ENCODE measurements around the gene IQGAP2.
"Not testable (repeated sequence)": the region's sequence is repeated elsewhere in the genome, so short reads cannot be mapped to it uniquely, and the experiment has no call there.

IQGAP2 gene

DNA sequence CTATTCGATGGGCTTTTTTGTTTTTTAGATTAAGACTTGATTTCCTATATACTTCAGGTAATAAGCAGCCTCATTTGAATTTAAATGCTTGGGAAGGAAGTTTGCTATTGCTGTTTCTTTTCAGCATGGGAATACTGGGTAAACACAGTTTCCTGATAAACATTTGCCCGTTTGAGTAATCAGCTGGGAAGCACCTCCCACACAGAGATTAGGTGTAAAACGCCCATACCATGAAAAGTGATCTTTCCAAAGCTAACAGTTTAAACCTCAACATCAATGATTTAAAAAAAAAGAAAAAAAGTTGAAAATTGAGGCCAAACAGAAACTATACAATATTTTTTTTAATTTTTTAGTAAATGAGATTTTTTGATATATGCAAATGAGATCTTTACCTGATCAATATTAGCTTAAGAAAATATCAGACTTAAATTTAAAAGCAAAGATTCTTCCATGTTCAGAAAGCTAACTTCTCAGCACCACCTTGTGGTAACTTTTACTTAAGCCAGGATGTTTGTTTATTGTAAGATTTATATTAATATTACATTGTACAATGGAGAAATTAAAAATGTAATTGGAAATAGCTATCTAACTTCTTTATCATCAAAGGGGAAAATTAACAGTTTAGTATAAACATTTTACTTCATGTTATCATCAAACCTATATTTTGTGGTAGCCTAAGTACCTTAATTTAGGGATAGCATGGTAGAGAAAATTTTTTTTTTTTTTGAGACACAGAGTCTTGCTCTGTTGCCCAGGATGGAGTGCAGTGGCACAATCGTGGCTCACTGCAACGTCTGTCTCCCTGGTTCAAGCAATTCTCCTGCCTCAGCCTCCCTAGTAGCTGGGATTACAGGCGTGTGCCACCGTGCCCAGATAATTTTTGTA, 180.3 kb downstream of the IQGAP2 start:
- DNase-seq, result no peak

DNA sequence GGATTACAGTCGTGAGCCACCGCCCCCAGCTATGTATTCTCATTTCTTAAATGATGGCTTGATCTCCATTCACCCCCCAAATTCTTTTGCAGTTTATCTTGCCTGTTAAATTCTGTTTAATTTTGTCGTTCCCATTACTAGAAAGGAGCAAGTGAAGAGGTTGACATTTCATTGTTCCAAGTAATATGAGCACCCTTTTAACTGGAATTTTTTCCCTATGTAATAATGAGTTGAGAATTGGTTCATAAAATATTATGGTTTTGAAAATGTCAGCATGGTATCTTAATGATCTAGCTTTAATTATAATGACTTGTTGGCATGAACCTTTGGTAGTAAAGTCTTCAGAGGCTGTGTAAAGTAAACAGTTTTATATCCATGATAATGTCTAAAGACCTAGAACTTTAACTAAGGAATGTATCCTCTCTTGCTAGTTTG, 182.7 kb downstream of the IQGAP2 start:
- DNase-seq, result no peak

- no peak for DNase-seq
Observed at GRCh38 chr5:76586531-76586930, 183.4 kb downstream of the IQGAP2 start.

- DNase-seq, result no peak
Observed at GRCh38 chr5:76590027-76590426, 186.9 kb downstream of the IQGAP2 start.

DNA sequence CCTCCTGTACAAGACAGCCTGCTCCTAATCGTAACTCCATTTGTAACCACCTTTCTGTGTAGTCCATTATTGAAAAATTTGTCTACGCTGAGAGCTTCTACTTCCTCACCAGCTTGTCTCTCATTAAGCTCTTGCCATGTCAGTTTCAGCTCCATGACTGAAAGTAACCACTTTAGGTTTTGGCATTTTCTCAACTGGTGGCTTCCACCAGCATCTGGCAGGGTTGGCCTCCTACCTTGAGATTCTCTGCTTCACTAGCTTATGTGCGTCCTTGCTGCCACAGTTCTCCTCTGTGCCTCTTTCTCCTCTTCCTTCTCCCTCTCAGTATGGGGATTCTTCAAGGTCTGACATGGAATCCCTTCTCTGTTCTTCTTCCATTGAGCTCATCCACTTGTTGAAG, 188.3 kb downstream of the IQGAP2 start:
- no peak for DNase-seq

DNA sequence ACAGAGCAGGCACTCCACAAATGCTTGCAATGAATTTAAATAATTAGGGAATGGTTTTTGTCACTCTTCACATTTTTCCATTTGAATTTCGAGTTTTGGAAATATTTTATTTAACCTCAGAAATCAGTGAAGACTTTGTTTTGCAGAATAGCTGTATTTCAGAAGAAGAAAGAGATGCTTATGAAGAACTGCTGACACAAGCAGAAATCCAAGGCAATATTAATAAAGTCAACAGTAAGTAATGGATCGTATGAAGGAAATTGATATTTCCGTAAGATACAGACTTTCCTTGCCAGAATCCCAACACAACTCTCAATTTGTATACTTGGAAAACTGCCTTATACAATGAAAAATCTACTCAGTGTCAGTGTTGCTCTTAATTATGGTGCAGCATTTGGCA, 189.6 kb downstream of the IQGAP2 start:
- DNase-seq, result no peak

DNA sequence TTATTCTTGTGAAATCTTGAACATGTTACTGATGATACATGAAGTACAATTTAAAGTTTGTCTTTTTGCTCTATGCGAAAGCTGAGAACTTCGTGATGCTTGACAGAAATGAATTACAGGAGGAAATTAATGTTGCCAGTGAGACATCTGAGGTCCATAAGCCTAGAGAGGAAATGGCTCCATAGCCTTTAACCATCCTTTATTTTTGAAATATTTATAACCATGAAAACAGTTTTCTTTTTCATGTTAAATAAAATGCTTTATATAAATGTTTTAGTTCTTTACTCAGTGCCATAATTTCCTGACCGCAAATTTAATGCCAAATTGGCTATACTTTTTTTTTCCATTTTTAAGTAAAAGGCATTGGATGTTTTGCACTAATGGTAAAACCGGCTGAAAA, 191.0 kb downstream of the IQGAP2 start:
- no peak for DNase-seq

DNA sequence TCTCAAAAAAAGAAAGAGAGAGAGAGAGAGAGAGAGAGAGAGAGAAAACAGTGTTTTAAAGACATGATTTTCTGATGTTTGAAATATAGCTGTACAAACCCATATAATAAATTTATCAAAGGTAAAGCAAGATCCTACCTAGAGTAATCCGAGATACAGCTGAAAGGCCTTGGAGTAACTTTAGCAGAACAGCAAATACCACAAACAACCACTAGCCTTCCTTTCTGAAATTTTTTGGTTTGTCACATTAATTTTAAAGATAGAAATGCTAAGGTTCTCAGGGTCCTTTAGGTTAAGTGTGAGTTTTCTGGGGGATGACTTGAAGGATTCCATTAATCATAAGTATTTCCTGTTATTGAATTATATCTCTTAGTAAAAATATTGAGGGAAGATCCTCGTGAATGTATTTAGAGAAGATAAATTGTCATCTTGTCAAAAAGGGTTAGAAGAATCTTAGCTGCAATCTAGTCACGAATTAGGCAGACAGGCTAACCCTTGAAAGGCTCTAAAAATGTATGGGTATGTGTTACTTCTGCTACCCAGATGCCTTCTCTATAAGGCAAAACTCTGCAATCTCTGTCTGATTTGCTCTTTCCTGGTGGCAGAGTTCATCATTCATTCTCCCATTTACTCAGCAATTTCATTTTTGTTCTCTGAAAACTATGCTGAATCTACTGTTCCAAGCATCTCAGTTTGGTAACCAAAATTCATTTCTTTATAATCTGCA, 192.8 kb downstream of the IQGAP2 start:
- DNase-seq, result no peak

DNA sequence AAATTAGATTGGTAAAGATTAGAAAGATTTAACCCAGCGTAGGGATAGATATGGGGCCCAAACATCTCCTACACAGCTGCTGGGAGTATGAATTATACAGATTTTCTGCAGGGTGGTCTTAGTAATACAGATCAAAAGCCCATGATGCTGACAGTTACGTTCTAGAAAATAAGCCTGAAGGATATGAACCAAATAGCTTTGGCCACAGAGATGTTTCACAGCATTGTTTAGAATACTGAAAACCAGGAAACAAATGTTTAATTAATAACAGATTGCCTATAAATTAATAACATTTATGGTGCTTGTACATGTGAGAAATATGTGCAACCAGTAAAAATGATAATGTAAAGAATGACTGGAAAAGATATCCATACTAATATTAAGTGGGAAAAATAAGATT, 195.4 kb downstream of the IQGAP2 start:
- no peak for DNase-seq

DNA sequence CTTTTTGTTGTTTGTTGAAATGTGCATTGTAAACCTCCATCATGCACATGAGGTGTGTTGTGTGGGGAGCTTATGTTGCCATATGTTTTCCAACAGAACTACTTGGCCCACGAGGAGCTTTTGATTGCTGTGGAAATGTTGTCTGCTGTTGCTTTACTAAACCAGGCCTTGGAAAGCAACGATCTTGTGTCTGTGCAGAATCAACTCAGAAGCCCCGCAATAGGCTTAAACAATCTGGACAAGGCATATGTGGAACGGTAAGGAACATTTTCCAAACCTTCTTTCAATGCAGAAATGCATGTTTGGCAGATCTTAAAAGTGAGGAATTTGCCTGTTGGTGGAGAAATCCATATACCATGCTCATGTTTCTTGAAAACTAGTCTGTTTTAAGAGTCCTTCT, 197.6 kb downstream of the IQGAP2 start:
- DNase-seq, result no peak

DNA sequence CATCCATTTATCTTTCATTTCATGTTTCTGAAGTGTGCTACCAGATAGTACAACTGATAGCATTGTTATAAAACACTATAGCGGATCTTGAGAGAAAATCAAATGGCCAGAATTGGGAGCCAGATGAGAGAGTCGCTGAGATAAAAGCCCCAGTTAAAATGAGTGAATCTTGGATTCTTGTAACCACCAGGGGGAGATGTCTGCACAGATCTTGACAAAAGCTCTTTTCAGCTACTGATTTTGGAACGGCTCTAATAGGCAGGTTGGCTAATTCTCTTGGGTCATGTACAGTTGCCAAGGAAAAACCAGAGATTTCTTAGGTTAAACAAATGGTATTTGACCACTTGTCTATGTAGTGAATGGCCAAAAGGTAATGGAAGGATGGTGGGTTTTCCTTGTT, 198.4 kb downstream of the IQGAP2 start:
- DNase-seq, result no peak

- DNase-seq, result no peak
Observed at GRCh38 chr5:76602094-76602726, 199.1 kb downstream of the IQGAP2 start.

GRCh38 chr5:76603991-76604390, 200.9 kb downstream of the IQGAP2 start:
- DNase-seq, result not testable (repeated sequence)

DNA sequence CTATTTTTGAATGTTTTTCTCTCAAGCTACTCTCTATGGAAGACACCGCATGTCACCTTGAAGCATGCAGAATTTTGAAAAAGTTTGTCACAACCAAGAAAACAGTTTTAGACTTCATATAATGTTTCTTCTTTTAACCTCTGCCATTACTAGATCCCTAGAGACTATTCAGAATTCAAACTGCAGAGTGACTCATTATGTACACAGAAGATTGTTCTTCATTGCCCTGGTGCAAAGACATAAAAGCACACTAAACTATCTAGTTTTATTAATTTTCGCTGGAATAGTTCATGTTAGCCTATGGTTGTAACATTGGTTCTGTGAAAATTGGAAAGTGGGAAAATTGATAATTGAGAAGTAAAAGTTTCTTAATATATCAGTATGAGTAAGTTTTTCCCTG, 201.8 kb downstream of the IQGAP2 start:
- DNase-seq, result no peak

GRCh38 chr5:76606701-76607100, 203.6 kb downstream of the IQGAP2 start:
- DNase-seq, result no peak

- no peak for DNase-seq
Observed at GRCh38 chr5:76607353-76607871, 204.3 kb downstream of the IQGAP2 start.

GRCh38 chr5:76608833-76609232, 205.7 kb downstream of the IQGAP2 start:
- DNase-seq, result no peak

DNA sequence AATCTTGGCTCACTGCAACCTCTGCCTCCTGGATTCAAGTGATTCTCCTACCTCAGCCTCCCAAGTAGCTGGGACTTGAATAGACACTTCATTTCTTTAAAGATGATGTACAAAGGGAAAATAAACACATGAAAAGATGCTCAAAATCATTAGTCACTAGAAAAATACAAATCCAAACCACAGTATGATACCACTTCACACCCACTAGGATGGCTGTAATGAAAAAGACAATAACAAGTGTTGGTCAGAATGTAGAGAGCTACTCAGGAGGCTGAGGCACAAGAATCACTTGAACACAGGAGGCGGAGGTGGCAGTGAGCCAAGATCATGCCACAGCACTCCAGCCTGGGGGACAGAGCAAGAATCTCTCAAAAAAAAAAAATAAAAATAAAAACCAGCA, 207.1 kb downstream of the IQGAP2 start:
- no peak for DNase-seq

DNA sequence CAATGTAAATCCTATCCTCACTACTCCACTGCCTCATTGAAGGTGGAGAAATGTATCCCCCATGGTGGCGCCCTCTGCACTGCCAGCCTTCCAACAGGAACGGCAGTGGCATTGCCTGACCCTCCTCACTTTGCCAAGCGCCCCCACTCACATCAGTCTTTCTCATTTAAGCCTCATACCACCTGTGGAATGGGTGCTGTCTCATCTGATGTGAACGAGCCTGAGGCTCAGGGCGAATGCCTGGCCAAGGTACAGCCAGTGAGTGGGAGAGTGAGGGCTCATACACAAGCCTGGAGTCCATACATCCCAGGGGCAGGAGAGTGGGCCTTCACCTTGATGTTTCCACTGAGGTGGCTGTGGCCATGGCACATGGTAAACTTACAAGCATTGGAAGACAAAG, 209.9 kb downstream of the IQGAP2 start:
- DNase-seq, result no peak

GRCh38 chr5:76615759-76616158, 212.7 kb downstream of the IQGAP2 start:
- DNase-seq, result no peak

DNA sequence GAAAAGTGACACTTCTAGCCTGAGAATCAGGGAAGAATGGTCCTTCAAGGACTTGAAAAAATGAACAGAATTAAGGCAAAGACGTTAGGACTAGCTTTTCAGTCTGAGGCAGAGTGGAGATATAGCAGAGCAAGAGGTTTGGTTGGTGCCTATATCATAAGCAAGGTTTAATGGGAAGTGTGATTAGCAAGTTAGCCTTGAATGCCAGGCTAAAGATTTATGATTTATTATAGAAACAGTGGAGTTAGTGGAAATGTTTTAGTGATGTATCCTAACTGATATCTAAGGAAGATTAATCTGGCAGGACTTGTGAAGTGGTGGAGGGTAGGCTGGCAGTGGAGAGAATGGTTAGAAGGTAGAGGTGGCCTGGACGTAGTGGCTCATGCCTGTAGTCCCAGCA, 213.1 kb downstream of the IQGAP2 start:
- no peak for DNase-seq

DNA sequence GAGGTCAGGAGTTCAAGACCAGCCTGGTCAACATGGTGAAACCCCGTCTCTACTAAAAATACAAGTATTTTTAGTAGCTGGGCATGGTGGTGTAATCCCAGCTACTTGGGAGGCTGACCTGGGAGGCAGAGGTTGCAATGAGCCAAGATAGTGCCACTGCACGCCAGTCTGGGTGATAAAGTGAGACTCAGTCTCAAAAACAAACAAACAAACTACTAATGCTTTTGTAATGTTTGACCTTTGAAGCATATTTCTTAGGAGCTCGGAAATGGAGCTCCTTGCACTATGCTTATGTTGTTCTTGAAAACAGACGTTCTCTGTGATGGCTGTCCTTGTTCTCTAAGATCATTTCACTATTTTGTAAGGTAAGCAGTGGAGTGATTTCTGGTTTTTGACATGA, 214.1 kb downstream of the IQGAP2 start:
- DNase-seq, result no peak

DNA sequence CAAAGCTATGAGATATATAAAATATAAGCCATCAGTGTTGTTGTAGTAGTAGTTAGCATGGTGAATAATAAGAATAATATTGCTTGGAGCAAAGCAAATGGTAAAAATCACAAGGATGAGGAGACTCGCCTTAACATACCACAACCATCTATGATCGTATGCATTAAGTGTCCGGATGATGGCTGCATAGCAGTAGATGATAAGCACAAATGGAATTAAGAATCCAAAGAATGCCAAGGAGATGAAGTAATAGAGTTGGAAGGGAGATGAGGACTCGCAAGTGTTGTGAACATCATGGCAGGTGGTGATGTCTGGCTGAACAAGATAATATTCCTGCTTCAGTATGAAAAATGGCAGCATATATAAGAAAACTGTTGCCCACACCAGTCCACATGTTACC, 214.6 kb downstream of the IQGAP2 start:
- no peak for DNase-seq

DNA sequence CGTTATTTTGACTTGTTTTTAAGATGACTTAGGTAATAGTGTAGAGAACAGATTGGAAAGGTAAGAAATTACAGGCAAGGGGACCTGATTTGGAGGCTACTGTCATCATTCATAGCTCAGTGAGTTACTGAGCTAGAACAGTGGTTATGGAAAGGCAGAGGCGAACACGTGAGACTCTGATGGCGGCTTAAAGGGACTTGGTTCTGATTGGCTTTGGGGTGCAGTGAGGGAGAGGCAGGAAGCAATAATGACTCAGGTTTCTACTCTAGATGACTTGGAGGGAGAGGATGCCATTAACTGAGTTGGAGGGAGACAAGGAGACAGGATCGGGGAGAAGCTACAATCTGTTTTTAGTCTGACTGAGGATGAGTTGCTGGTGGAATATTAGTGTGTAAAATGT, 217.1 kb downstream of the IQGAP2 start:
- DNase-seq, result no peak

Data from cerebellar nuclear complex (tissue), 1 donor.